Stimulated activated CD4-positive, alpha-beta T cell treated with anti-CD3 and anti-CD28 coated beads, Interleukin-12 subunit alpha, Interleukin-12 subunit beta, amount 100 ng/mL, for 24 hours (primary cell): ENCODE data around the gene RAB25.
"Not testable (repeated sequence)": the region's sequence is repeated elsewhere in the genome, so short reads cannot be mapped to it uniquely, and the experiment has no call there.

Experiments used
- DNase-seq, 2 experiments: peaks; one replicate each; pipeline ENCODE4 v3.0.0-alpha.2; 2020; ENCODE audit warnings: low read depth in 2 of 2

The RAB25 gene

DNA sequence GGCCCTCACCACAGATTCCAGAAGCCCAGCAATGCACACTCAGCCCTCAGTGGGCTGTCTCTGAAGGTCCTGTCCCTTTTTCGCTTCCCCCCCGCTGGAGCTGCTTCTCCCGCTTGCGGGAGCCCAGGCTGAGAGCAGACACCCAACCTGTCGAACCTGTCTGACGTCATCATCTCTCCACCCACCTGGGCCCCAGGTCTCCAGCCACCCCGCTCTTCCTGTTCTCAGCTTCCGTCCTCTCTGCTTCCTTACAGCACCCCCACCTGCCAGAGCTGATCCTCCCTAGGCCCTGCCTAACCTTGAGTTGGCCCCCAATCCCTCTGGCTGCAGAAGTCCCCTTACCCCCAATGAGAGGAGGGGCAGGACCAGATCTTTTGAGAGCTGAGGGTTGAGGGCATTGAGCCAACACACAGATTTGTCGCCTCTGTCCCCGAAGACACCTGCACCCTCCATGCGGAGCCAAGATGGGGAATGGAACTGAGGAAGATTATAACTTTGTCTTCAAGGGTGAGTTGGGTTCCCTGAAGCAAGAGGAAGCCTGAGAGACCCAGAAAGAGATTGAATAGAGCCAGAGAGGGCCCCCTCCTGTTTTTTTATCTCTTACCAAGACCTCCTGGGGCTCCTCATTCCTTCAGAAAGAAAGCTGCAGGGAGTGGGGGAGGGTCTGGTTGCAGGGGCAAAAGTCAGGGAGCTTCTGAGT lies at the start of gene RAB25:
Gene RAB25, plus strand, starts transcription at position 224 of the 700 bp plus-strand sequence. Its CDS starts 241 bp downstream, at position 465.
- DNase-seq: no peak

DNA sequence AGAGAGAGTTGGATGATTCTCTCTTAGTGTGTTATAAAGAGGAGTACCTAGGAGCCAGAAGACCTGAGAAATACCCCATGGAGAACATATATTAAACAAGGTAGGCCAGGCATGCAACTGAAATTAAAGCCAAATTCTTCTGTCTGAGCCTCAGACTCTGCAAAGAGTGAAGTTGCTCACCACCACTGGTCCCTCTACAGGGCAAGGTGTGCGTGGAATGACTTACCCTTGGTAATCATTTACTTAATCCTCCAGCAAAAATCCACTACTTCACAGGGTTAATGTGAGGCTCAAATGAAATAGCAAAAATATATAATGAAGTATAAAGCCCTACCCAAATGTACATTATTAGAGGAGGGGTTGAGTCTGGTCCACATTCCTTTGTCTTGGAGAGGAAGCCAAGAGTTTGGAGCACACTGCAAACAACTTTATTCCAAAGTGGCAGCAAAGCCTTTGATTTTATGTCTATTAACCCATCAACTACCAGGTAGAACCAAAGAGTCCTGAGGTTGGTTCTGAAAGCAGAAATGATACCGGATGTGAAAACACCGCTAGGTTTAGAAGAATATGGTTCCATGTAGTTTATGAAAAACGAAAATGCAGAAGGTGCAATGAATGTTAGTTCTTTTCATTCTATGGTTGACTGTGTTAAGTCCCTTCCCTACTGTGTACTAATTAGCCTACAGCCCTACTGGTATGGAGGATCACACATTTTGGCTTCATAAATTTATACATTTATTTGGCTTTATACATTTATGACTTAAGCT lies 48.7 kb upstream of the RAB25 start:
- no peak for DNase-seq

DNA sequence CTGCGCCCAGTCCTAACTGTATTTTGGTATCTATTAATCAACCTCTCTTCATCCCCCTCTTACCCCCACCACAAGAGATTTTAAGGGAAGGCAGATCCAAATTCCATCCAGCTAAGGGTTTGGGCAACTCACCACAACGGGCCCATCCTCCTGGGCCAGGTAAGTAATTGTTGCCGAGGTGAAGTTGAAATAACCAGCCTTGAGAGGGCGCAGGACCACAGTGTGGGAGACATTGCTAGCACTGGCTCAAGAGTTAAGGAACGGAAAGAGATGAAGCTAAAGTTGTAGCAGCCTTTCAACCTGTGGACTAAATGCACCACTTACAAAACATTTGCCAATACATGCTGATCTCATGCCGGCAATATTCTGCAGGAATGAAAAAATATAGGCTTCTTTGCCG lies 46.1 kb upstream of the RAB25 start:
- no peak for DNase-seq

DNA sequence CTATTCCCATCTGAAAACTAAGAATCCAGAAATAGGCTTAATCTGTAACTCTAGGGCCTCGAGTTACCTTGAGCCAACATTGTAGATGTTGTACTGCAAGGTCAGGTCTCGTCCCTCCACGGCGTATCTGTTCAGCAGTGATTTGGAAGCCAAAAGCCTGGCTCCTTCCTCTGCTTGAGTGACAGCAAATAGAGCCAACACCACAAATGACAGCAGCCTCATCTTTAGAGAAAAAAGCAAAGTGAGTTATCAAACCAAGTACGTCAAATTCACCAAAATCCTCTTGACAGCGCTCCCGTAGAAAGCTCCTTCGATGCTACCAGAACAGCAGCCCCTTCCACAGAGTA lies 41.0 kb upstream of the RAB25 start:
- no peak for DNase-seq

DNA sequence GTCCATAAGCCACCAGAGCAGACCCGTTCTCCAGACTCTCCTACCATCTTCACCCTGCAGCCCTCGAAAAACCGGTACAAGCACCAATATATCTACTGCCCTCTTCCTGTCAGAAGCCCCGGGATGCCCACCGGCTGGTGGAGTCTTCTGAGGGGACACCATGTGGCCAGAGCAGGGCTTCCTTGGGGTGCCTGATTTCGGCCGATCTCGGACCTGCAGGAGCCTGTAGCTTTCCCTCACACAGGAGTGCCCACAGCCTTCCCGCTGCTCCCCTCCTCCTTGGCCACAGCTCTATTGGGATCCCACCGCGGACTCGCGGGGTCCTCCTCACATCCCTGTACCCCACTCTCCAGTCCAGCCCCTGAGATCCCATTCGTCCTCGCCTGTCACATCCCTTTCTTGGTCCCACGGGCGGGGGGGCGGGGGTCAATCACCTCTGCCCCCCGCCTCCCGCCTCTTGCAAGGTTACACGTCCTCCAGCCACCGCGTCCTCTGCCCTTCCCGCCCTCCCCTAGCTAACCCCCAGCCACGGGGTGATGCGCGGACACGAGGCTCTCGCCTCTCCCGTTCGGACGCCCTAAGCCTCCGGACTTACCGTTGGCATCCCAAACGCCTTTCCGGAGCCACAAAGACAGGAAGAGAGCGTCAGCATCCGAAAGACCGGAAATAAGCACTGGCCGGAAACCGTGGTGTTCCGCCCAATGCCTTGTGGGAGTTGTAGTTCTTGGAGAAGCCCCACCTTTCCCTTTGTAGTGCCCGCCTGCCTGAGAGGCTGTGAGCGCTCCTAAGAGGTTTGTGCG lies 40.5 kb upstream of the RAB25 start, which contains the start of gene SSR2:
Gene SSR2, minus strand, starts transcription at position 659 of the 800 bp plus-strand sequence. CDS start 784 bp downstream, outside the sequence.
- peak; percentile 71 to 82 for DNase-seq

DNA sequence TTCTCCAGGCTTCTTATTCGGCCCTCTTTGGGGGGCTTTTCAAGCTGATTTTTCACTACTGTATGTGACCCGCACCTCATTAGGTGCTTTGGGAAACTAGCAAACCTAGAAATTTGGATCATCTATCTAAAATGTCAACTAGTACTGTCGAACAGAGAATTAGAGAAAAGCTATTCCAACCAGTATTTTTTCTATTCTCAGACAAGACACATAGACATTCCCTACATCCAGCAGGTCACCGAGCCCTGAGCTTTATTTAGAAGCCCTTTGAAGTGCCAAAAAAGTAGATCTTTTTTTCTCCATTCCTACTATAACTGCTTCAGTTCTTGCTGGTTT lies 39.9 kb upstream of the RAB25 start:
- DNase-seq: no peak

DNA sequence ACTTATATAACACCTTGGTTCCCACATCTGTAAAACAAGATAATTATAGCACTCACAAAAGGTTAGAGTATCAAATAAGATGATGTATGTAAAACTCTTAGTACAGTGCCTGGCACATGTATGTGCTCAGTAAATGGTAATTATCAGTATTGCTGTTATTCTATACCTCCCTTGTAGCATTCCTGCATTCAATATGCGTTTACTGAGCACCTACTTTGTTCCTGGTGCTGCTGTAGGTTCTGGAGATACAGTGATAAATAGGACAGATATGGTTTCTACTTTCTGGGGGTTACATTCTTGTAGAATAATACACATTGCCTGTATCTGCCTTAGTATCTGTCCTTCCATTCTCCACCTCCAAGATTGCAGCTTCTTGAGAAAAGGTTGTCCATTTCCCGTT lies 39.0 kb upstream of the RAB25 start:
- DNase-seq: no peak

DNA sequence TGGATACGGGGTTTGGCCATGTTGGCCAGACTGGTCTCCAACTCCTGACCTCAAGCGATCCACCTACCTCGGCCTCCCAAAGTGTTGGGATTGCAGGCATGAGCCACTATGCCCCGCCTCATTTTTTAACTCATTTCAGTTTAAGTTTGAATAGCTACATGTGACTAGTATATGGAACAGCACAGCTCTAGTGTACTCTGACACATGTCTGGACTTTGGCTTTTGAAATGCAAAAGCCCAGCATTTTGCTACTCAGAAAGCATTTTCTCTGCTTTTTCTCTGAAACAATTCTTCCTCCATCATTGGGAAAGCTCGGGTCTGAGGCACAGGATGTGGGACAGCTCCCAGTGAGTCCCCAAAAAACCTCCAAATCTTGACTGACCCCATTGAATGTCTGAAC lies 36.2 kb upstream of the RAB25 start:
- DNase-seq: no peak

DNA sequence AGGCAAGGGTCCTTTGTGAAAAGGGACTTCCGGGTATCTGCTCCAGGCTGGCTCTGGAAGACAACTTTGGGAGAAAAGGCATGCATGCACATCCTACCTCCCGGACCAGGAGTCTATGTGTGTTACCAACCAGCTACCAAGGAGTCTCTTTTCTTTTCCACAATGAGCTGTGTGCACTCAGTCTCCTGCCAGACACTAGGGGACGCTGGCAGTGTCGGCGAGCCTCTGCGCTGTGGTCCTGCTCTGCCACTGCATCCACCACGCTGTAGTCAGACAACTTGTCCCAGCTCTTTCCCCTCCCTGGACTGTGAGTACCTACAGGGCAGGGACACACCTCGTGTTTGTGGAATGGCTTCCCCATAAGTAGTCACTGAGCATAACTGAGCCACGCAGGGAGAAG lies 35.1 kb upstream of the RAB25 start:
- DNase-seq: no peak

DNA sequence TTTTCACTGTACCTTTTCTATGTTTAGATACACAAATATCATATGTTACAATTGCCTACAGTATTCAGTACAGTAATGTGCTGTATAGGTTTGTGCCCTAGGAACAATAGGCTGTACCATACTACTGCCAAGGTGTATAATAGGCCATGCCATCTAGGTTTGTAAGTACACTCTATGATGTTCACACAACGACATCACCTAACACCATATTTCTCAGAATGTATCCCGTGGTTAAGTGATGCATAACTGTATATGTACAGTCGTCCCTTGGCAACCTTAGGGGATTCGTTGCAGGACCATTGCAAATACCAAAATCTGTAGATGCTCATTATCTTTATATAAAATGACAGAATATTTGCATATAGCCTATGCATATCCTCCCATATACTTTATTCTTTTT lies 34.4 kb upstream of the RAB25 start:
- no peak for DNase-seq

DNA sequence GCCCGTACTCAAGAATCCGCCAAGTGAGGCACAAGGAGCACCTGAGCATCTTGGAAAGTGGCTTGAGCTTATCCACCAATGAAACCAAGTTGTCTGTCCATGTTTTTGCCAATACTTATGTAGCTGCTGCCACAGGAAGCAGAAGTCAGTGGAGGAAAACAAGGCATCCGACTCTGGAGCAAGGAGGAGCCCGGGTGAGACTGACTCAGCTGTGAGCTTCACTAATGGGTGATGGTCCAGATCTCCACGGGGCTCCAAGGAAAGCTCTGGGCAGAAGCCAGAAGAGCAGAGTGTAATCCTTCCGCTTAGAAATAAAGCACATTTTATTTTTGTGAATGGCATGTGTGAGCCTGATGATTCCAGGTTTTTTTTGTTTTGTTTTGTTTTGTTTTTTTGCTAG lies 27.9 kb upstream of the RAB25 start:
- DNase-seq: no peak

DNA sequence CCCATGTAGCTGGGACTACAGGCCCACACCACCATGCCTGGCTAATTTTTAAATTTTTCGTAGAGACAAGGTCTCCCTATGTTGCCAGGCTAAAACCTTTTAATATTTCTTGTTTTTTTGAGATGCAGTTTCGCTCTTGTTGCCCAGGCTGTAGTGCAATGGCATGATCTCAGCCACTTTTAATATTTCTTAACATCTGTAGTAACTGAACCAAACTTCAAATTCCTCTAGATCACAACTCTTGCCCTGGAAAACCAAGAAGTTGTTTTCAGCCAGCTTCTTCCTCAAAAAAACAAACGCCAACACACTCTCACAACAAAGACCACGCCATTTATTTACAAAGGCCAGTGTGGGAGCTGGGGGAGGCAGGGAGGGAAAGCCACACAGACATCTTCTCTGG lies 26.0 kb upstream of the RAB25 start:
- not testable (repeated sequence) for DNase-seq

DNA sequence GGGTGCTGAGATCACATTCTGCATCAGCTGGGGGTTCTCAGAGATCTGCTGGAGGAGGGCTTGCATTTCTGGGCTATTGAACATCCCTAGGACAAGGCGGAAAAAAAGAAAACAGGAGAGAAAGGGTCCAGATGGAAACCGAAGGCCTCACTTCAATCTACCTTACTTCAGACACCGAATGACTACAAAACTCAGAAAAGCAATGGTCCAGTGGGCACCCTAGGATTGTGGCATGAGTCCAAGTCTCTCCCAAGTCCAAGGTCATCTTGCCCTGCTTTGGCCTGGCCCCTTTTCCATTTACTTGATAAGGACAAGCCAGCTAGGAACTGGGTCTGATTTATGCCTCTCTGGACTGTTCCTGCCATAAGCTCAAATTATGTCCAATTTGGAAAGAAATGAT lies 18.1 kb upstream of the RAB25 start:
- no peak for DNase-seq

DNA sequence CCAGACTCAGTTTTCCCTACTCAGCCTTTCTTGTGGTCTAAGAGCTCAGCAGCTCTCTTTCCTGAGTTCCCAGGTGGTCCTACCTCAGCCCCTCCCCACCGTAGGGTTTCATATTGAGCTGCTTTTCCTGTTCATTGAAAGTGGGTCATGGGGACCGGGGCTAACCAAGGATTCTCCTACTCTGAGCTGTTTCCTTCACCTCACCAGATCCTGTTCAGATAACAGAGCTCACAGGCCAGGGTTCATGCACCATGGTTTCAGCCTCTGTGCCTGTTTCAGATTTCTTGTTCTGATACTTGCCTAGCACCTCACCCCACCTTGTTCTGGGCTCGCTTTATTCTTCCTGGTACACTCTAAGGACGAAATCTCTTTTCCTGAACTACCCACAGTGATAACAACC lies 15.9 kb upstream of the RAB25 start:
- no peak for DNase-seq

DNA sequence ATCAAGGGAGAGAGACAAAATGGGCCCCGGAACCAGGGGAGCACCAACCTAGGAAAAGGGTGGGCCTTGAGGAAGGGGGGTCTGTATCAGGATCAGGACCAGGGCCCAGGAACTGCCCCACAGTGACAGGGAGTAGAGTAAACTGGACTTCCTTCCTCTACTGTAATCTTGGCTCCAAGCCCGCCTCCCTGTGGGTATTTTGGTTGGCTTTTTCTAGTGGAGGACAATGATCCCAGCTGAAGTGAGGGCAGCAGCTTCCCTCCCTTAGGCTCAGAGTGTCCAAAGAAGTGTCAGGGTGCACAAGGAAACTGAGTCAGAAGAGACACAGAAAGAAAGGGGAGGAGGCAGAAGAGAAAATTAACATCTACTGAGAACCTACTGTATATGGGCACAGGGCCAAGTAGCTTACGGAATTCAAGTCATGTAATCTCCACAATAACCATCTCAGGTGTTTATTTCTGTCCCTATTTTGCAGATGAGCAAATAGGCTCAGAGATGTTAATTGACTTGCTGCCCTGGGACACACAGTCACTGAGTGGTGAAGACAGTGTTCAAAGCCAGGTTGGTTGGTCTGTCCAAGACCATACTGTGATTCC lies 12.2 kb upstream of the RAB25 start:
- no peak for DNase-seq

DNA sequence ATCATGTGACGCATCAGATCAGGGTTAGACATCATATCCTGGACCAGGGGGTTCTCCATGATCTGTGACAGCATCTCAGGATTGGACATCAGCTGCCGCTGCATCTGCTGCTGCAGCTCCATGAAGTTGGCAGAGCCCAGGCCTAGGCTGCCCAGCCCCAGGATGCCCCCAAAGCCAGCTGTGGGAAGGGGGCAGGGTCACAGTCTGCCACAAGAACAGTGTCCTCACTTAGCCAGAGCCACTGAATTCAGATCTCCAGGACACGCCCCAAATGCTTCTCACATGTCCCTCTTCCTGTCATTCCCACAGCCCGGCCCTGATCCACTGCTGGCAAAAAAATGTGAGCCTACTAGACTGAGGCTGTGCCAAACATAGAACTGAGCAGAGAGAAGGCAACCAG lies 10.6 kb upstream of the RAB25 start:
- no peak for DNase-seq

DNA sequence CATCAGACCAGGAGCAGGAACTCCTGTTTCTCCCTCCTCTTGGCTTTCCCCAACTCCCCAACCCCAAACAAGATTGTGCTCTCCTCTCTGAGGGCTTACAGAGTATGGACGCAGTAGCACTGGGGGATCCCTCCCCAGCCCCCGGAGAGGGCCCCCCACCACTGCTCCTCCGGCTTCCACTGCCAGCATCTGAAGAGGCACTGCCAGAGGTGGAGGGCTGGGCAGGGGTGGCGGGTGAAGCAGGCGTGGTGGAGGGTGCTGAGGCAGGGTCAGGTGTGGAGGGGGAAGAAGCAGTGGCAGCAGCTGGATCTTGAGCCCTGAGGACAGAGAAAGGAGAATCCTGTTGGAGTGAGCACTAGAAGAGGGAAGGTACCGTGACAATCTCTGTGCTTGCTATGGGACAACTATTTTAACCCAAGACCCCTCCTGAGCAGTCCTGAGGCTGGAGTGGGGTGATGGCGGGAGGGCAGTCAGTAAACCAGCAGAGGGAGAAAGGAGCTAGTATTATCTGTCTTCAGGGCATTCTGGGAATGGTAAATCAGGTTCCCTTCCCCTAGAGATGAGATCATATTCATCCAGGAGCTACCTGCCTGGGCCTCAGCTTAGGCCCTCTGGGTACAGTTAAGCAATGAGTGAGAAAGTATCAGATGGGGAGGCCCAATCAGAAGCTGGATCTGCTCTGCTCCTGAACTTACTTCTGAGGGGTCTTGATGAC lies 9.8 kb upstream of the RAB25 start:
- DNase-seq: no peak

DNA sequence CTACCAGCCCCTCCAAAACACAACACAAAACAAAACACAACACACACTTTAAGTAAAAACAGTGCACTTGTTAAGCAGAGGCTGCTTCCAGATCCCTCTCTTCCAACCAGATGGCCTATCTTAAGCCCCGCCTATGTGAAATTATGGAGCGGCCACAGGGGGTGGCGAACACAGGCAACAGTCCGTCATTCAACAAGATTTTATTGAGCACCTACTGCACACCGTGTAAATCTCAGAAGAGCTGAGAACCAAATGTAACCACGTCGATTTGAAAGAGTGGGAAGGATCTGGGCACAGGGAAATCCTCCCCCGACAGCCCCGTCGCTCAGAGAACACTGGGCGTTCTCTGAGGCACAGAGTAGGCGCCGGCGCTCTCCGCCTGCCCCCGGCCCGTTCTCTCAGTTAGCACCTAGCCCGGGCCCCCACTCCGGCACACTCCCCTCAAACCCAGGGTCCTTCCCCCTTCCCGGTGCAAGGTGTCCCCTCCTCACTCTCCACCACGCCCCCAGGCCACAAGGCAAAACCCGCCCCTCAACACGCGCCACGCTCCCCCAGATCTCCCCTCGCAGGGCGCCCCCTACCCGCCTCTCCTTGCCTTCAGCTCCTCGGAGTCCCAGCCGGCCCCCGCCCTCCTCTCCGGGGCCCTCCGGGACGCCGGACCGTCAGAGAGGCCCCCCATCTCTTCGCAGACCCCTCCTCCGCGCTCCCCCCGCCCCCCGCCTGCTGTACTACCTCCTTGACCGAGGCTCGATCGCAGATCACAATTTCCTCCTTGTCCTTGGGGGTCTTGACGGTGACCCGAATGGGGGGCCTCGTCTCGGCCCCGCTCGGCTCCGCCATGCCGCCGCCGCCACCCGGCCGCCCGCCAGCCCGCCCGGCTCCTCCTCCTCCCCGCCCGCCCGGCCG lies 7.8 kb upstream of the RAB25 start:
- DNase-seq: peak; percentile 44 to 64

DNA sequence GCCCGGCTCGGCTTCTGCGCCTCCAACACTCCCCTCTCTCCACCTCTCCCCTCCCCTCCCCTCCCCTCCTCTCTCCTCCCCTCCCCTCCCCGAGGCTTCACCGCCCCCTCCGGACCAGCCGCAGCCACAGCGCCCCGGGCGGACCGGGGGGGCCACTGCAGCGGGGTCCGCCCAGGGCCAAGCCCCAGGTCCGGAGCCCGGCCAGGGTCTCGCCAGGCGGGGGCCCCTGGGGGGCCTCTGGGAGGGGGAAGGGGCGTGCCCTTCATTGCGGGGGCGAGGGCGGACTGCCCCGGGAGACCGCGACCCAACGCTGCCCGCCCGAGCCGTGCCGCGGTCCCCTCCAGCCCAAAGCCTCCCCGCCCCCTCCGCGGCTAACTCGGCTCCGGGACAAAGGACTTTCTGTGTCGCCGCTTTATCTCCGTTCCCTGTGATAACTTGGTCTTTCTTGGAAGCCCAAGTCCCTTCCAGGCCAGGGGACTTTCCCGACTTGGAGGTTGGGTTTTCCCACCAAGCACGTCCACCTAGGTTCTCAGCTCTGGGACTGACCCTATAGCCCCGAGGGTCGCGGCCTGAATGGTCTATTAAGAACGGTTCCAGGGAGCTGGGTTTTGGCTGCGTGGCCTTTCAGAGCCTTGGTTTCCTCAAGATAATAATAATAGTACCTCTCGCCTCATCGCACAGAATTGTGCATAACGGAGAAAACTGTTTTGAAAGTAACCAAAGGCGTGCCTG lies 7.0 kb upstream of the RAB25 start, which contains the start of gene UBQLN4:
Gene UBQLN4, minus strand, starts transcription at position 31 of the 732 bp plus-strand sequence. CDS start 97 bp downstream, outside the sequence.
- DNase-seq: peak; percentile 72 to 79
